AG10803 (cell line): ENCODE data around the gene ORM1.

Experiments used
- DNase-seq: peaks from one replicate; pipeline ENCODE4 v3.0.0; 2010; ENCODE audit warnings: low read depth
- H3K4me3 ChIP-seq: 2 replicates; pipeline ENCODE4 v1.5.1; 2011; ENCODE audit warnings: mild to moderate bottlenecking, low read length, control low read depth
- CTCF ChIP-seq: conservative IDR thresholded peaks from 2 replicates; pipeline ENCODE4 v1.5.1; 2011; ENCODE audit warnings: mild to moderate bottlenecking, low read length, control low read depth, inconsistent platforms

ORM1 gene

GRCh38 chr9:114296338-114296737 lies 26.6 kb upstream of the ORM1 start:
- DNase-seq = no peak
- no peak for TF ChIP-seq CTCF
- no peak overlapping the region for H3K4me3 ChIP-seq

GRCh38 chr9:114299286-114300152 lies 23.4 kb upstream of the ORM1 start:
- H3K4me3 ChIP-seq = no peak overlapping the region
- no peak for DNase-seq
- no peak for TF ChIP-seq CTCF

- TF ChIP-seq CTCF = no peak
- no peak overlapping the region for H3K4me3 ChIP-seq
- DNase-seq = no peak
These were observed 22.6 kb upstream of the ORM1 start for GRCh38 chr9:114300153-114300845.

- H3K4me3 ChIP-seq = no peak overlapping the region
- no peak for DNase-seq
- no peak for TF ChIP-seq CTCF
These were observed 21.8 kb upstream of the ORM1 start for GRCh38 chr9:114300846-114301797.

- no peak overlapping the region for H3K4me3 ChIP-seq
- no peak for TF ChIP-seq CTCF
- no peak for DNase-seq
These were observed 20.9 kb upstream of the ORM1 start for GRCh38 chr9:114301798-114302565.

- DNase-seq = no peak
- no peak for TF ChIP-seq CTCF
- H3K4me3 ChIP-seq = no peak overlapping the region
These were observed 20.2 kb upstream of the ORM1 start for GRCh38 chr9:114302727-114303126.
